T-helper 22 cell (primary cell): ENCODE results near the gene MLANA.

Source experiments
- DNase-seq: peaks from one replicate; pipeline ENCODE4 v3.0.0-alpha.2; 2020; ENCODE audit warnings: low read depth

MLANA gene

DNA sequence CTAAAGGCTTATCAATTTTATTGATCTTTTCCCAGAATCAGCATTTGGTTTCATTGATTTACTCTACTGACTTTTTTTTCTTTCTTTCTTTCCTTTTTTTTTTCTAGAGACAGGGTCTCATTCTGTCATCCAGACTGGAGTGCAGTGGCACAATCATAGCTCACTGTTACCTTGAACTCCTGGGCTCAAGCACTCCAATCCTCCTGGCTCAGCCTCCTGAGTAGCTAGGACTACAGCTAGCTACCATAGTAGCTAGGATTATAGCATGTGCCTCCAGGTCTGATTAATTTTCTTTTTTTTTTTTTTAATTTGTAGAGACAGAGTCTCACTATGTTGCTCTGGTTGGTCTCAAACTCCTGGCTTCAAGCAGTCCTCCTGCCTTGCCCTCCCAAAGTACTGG is 11.7 kb downstream of the MLANA start:
- DNase-seq, result no peak

DNA sequence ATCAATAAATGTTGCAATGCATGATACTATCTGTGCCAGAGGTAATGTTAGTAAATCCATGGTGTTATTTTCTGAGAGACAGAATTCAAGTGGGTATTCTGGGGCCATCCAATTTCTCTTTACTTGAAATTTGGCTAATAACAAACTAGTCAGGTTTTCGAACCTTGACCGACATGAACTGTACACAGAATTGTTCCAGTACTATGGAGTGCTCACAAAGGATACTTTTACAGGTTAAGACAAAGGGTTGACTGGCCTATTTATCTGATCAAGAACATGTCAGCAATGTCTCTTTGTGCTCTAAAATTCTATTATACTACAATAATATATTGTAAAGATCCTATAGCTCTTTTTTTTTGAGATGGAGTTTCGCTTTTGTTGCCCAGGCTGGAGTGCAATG is 18.2 kb downstream of the MLANA start:
- DNase-seq, result no peak

DNA sequence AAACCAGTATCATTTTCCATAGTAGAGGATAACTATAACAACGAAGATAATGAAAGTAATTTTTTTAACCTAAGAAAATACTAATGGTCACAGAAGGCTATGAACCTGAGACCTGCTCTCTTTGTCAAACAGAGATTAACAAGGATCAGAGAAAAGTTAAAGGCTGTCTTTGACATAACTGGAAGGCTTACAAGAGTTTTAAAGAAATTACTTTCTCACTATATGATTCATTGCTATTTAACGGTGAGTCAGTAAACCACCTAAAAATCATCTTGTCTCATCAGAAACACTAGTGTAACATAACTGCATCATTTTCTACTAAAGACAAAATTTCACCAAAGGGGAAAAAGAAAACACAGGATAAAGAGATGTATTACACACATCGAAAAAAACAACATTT is 19.3 kb downstream of the MLANA start:
- DNase-seq, result no peak

DNA sequence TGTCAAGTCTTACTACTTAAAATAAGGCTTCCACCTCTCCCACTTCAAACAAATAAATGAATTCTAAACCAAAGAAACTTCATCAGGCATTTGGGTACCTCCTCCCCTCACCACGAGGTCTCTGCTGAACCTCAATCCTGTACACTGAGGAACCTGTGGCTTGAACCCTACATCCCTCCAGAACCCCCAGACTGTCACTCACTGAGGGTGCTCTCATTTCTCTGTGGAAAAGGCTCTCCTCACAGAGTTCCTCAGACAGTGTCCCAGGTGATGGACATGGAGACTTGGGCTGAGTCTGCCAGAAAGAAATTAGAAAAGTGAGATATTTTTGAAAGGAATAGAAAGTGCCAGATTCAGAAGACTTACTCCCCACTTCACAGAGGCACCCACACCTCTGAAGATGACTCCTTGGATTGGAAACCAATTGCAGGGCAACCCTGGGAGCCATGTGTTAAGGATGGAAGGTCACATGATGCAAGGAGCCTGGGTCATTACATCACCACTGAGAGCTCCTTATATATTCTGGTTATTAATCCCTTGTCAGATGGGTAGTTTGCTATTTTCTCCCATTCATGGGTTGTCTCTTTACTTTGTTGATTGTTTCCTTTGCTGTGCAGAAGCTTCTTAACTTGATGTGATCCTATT is 19.8 kb downstream of the MLANA start:
- no peak for DNase-seq

DNA sequence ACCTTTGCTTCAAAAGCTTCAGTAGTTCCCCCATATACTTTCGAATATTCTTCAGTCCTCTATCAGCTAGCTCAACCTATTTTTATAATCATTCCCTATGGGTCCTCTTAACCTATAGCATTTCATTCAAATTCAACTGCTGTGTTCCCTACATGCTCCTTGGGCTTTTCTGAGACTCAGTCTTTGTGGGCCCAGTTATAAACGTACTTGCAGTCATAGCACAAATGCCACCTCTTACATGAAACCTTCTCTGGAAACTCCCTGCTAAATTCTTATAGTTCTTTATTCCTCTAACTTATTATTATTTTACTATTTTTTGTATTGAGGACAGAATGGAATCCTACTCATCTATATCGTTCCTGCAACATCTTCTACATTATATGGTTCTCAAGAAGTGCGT is 24.7 kb downstream of the MLANA start:
- DNase-seq, result no peak

DNA sequence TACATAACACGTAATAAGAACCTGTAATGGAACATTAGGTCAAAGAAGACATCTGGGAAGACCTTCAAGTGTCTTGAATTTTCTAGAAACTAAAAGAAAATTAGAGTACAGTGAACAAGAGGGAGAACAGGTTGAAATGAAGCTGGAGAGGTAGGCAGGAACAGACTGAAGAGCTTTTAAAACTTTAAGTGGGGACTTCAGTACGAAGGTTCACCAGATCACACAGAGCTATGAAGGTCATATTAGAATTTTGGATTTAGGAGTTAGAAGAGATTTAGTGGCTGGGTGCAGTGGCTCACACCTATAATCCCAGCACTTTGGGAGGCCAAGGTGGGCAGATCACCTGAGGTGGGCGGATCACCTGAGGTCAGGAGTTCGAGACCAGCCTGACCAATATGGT is 26.6 kb downstream of the MLANA start:
- DNase-seq, result no peak

DNA sequence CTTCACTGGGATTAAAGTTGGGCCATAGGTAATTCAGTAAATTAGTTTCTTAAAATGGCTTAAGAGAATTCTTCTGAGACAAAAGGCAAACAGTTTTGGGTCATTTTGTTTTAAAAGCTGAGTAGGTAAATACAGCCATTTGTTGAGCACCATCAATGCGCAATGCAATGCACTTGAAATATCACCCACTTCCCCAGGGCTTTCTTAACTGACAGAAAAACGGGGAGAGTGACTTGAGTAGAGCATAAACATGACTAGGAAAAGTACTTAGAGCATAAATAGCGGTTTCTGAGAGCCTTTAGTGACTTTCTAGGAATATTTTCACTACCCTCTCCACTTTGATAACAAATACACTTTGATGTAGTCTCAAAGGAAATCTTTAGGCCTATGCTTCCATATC is 27.2 kb downstream of the MLANA start:
- DNase-seq, result no peak

DNA sequence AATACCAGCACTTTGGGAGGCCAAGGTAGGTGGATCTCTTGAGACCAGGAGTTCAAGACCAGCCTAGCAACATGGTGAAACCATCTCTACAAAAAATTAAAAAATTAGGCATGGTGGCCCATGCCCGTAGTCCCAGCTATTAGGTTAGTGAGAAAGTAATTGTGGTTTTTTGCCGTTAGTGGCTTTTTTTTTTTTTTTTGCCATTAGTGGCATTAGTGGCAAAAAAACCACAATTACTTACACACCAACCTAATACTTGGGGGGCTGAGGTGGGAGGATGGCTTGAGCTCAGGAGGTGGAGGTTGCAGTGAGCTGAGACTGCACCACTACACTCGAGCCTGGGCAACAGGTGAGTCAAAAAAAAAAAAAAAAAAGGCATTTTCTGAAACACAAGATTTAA is 27.8 kb downstream of the MLANA start:
- no peak for DNase-seq

DNA sequence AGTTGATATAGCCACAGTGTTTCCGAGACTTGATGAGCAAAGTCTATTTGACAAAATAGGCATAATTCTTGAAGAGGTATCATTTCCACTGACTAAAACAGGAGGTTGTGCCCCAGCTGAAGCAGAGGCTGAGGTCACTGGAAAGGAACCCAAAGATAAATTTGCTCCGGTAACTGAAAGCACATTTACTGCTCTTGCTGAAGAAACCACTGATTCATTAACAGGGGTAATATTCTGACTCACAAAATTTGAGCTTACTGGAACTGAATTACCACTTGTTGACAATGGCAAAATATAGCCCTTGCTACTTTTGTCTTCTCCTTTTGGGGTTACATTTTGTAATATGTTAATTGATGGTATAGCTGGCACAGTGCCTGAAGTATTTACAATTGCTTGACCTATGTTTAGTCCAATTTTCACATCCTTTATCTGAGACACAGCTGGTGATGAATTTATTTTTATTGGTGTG is 30.2 kb downstream of the MLANA start:
- no peak for DNase-seq

DNA sequence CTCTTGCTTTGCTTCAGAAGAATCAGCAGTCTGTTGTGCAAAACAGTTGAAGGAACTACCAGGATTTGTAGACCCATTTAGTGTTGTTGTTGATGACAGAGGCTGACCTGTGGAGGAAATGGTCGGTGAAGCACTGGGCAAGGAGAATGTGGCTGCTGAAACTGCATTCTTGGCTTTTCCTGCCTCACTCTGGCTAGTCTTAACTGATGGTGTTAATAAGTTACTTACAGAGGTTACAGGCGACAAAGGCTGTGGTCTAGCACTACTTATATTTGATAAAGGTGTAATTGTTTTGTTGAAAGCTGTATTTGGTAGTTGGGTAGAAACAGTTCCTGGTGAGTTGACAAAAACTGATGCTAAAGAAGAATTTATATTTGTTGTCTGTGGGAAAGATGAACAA is 31.5 kb downstream of the MLANA start:
- no peak for DNase-seq

DNA sequence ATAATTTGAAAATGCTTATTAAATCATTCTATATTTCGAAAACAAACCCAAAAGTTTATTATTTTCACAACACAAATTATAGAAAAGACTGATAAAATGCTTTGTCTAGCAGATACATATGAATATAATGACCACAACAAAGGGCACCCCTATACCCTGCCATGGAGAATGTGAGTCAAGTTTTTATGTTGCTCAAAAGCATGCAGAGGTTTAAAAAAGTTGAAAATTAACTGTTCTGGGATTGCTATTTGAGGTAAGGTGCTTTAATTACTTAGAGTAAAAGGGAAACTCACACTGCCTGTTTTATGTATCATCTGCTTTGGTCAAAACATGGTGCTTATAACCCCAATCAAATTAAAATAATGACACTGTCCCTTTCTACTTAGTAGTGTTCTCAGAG is 41.0 kb downstream of the MLANA start:
- DNase-seq, result no peak

DNA sequence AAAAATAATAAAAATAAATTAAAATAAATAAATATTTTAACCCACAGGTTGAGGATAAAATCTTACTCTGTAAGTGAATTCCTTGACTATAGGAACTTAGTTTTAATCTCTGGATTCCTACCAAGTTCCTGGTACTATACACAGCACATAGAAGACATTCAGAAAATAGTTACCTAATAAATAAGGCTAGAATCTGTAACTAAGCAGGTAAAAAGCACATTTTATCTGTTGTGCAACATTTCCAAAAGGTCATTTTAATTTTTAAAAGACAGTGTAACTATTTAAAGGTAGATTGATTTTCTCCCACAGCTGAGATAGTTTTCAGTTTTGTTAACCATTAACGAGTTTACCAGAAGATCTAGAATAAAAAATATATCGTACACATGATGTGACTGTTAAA is 47.8 kb downstream of the MLANA start:
- DNase-seq, result no peak

DNA sequence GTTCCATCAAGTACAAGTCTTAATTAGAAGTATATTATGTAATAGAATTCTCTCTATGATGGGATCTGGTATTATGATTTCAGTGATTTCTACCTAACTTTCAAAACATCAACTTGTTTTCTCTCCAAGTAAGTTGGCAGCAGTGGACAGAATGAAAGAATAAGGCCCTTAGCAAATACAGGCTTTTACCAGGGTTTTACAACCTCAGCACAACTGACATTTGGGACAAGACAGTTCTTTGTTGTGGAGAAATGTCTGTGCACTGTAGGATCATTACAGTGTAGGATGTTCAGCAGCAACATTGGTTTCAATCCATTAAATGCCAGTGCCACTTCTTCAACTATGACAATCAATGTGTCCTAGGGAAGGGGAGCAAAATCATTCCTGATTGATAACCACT is 48.8 kb downstream of the MLANA start:
- DNase-seq, result no peak

DNA sequence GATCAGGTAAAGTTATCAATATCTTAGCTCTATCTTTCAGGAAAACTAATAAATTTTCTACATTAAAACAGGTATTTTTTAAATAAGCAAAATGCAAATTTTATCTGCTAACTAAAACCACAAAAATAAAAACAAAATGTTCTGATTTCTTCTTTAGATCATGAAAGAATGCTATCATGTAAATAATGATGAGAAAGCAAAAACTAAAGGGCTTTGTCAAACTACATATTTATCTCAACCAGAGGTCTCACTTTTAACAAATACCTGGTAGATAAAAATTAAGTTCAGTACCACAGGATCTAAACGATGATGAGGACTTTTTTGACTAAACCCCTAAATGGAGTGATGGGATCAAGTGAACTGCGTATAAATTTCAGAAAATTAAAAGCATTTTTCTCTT is 50.5 kb downstream of the MLANA start:
- DNase-seq, result no peak

DNA sequence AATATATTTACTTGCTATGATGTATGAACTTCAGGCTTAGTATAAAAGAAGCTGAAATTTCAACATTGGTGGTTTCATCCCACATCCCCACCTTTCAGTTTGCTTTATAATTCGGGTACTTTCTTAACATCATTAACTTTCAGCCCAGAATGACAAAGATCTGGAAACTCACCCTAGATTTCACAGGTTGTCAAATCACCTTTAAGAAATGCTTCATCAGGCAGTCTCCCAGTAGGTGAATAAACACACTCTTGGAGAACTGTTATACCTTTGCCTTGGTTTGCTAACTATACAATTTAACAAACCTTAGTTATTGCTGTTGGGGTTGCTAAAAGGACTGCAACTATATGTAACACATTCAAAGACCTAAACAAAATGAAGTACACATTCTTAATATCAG is 54.4 kb downstream of the MLANA start:
- no peak for DNase-seq

DNA sequence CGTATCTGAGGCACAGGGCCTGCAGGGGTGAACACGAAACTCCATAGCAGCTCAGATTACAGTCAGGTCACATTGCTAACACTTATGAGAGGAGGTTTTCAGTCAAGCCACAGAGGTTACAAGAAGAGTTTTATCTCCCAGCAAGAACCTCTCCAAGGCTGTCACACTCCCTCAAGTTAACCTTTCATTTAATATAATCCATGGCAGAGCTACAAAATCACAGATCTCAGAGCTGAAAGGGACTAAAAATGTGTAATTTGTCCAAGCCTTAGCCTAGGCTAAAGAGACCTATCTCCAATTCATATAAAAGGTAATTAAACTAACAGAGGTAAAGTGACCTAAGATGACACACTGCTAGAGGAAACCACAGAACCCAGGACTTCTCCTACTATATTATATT is 57.2 kb downstream of the MLANA start:
- DNase-seq, result no peak

DNA sequence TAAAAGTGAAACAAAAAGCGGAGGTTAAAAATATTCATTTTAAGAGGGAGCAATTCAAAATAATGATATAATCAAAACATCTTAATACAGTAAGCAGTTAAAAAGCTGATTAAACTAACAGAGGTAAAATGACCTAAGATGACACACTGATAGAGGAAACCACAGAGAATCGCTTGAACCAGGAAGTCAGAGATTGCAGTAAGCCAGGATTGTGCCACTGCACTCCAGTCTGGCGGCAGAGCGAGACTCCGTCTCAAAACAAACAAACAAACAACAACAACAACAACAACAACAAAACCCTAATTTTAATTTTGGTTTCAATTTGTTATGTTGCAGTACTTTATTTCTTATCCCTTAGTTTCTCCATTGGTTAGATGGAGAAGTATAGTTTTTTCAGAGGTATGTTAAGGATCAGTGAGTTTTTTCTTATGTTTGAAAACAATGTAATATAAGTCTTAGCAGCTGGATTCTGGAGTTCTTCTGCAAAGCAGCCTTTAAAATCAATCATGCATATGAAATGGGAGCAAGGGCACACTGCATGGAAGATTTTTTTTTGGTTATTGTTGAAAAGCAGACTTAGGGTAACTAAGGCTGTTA is 58.5 kb downstream of the MLANA start:
- peak; percentile 6 for DNase-seq

DNA sequence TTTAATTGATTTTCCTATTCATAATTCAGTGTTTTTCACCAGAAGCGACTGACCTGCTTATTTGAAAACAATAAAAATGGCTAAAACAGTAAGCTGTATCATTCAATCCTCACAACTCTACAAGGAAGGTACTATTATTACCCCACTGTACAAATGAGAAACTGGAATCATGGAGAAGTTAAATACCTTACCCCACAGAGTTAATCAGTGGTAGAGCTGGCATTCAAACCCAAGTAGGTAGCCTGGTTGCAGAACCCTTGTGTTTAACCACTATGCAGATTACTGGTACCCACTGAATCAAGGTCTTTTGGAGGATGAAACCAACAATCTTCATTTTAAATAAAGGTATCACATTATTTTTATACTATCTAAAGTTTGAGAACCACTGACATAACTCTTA is 59.6 kb downstream of the MLANA start:
- no peak for DNase-seq

DNA sequence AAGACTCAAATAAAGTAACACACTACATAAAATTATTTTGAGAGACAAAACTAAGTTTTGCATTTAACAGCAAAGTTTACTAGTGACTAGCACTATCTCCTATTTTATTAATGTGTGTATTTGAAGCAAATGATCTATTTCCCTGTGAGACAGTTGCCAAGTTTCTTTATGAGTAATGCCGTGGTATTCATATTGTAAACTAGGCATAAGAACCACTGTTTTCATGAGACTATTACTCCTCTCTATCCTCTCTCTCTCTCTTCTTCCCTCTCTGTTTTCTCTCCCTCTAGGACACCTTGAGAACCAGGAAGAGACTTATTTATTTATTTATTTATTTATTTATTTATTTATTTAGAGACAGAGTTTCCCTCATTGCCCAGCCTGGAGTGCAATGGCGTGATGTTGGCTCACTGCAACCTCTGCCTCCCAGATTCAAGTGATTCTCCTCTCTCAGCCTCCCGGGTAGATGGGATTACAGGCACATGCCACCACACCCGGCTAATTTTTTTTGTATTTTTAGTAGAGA is 61.1 kb downstream of the MLANA start:
- no peak for DNase-seq

DNA sequence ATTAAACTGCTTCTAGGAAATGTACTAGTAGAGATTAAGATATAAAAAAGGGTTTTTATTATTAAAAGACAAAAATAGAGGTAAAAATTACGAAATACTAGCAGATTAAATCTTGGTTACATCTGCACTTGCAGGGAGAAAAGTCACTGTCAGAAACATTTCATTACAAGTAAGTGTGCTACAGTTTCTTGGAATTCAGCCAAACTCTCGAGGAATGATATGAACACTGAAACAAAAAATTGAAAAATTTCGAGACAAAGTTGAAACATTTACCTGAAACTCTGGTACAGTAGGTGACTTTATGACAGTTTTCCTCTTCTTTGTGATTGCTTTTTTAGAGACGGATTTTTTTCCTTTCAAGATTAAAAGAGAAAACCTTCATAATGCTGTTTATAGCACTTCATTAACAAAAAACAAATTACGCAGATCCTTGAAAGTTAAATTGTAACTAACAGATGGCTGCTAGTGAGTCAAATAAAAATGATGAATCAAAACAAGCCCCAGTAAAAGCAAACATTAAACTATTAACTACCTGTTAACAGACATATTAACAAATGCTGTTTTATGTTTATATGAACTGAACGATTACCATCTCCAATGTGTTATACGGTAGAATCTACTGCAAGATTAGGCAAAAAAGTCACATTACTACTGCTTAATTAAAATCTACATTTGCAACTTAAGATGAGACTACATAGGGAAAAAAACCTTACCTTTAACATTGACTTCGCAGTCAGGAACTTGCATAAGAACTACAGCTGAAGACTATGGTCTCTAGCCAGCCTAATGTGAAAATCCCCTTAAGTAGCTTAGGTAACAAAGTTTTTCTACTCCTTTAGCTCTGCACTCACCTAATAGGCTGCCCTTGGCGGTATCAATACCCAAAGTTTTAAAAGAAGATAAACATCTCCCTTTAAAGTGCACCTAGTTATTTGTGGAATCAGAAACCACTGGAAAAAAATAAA is 63.3 kb downstream of the MLANA start:
- DNase-seq, result no peak

DNA sequence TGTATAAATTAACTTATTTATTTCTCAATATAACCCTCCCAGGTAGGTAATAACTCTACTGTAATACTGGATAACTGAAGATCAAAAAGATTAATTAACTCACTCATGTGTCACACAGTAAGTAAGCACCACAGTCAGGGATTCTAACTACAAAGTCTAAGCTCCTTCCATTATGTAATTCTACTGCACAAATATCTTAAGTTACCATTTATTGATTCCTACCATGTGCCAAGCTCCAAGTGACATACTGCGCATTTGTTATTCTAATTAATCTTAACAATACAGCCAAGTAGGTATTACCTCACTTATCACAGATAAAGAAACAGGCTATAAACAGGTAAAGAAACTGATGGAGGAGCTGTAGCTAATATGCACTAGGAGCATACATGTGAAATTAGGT is 66.5 kb downstream of the MLANA start:
- no peak for DNase-seq

DNA sequence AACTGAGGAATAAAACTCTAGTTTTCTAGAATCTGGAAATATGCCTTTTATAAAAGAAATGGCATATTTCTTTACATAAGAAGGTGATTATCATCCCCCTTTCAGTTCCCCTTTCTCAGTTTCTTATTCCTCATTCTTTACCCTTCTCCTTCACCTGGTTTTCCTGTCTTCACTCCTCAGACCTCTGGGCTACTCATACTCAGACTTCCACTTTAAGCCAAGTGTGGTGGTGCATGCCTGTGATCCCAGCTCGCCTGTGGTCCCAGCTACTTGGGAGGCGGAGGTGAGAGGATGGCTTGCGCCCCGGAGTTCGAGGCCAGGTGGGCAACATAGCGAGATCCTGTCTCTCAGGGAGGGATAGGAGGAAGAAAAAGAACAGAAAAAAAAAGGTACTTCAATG is 67.6 kb downstream of the MLANA start:
- DNase-seq, result no peak
